WERI-Rb-1 (cell line): ENCODE results near the gene UROS.

Source experiments
- DNase-seq: peaks from one replicate; pipeline ENCODE4 v3.0.0-alpha.2; 2020
- H3K27ac ChIP-seq: fragments of 250-450 bp; sonication (Bioruptor Pico); 2 replicates; pipeline ENCODE4 v1.5.1; 2020; ENCODE audit warnings: mild to moderate bottlenecking, moderate library complexity
- H3K27me3 ChIP-seq: fragments of 250-450 bp; sonication (Bioruptor Pico); 2 replicates; pipeline ENCODE4 v1.5.1; 2021; ENCODE audit warnings: mild to moderate bottlenecking, low read depth, moderate library complexity; ENCODE audit not compliant: insufficient read depth, severe bottlenecking
- H3K36me3 ChIP-seq: fragments of 250-450 bp; sonication (Bioruptor Pico); 2 replicates; pipeline ENCODE4 v1.5.1; 2020; ENCODE audit warnings: mild to moderate bottlenecking, moderate library complexity
- H3K4me3 ChIP-seq: 2 replicates; pipeline ENCODE4 v1.5.1; 2011; ENCODE audit warnings: low read depth, mild to moderate bottlenecking, control low read depth, low read length
- H3K9me3 ChIP-seq: fragments of 250-450 bp; sonication (Bioruptor Pico); 2 replicates; pipeline ENCODE4 v1.5.1; 2021; ENCODE audit warnings: mild to moderate bottlenecking, moderate library complexity; ENCODE audit not compliant: severe bottlenecking
- TF ChIP-seq, protein P1 (sequence below): IDR thresholded peaks from 2 replicates; pipeline ENCODE4 v1.5.1; 2011; ENCODE audit warnings: low read depth, mild to moderate bottlenecking, control low read depth, inconsistent platforms, low read length

UROS gene

DNA sequence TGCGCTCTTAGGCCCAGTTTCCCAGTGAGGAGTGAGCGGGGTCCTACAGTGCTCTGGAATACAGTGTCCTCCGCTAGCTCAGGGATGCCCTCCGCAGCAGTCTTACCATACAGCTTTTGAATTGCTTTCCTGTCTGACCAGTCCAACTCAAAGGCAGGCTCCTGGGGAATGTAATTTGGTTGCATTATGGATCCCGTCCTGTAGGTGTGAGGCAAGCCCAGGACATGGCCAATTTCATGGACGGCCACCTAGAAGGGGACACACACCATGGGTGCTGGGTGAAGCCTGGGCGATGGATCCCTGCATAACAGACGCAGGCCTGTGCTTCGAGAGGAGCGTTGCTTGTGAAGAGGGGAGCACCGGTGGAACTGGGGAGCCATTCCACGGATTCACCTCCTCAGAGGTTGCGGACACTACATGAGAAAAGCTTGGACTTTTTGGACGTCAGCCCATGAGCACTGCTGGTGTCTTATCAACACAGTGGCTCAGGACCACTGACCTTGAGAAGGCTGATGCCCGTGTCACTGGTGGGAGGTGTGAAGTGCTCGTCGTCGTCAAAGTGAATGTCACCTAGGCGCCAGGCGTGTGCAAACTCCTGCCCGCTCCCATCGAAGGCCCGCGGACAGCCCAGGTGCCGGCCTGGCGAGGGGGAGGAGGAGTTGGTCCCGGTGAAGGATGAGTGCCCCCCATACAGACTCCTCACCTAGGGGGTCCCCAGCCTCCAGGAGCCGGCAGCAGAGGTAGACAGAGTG lies 50.8 kb downstream of the UROS start:
- TF ChIP-seq, protein P1, sequence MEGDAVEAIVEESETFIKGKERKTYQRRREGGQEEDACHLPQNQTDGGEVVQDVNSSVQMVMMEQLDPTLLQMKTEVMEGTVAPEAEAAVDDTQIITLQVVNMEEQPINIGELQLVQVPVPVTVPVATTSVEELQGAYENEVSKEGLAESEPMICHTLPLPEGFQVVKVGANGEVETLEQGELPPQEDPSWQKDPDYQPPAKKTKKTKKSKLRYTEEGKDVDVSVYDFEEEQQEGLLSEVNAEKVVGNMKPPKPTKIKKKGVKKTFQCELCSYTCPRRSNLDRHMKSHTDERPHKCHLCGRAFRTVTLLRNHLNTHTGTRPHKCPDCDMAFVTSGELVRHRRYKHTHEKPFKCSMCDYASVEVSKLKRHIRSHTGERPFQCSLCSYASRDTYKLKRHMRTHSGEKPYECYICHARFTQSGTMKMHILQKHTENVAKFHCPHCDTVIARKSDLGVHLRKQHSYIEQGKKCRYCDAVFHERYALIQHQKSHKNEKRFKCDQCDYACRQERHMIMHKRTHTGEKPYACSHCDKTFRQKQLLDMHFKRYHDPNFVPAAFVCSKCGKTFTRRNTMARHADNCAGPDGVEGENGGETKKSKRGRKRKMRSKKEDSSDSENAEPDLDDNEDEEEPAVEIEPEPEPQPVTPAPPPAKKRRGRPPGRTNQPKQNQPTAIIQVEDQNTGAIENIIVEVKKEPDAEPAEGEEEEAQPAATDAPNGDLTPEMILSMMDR: no peak
- no peak for DNase-seq
- no peak overlapping the region for H3K27ac ChIP-seq
- no peaks in the 10 kb centered on the region for H3K27me3 ChIP-seq
- no peaks in the 10 kb centered on the region; the same call in 1 of the 2 replicates for H3K36me3 ChIP-seq
- H3K4me3 ChIP-seq: no peak overlapping the region
- no peaks in the 10 kb centered on the region for H3K9me3 ChIP-seq

DNA sequence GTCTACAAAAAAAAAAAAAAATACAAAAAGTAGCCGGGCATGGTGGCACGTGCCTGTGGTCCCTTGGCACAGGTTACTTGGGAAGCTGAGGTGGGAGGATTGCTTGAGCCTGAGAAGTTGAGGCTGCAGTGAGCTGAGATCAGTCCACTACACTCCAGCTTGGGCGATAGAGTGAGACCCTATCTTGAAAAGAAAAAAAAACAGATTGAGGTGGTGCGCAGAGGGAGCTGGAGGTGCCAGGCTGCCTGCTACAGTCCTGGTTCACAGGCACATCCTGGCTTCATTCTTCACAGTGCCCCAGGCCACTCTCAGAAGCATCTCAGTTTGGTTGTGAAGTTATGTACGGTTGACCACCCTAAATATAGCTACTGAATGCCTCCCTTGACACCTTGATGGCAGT lies 52.2 kb downstream of the UROS start:
- no peak for DNase-seq
- Histone ChIP-seq H3K9me3 (no peaks in the 10 kb centered on the region), H3K27me3 (no peaks in the 10 kb centered on the region), H3K36me3 (peaks cover under 1% of the 10 kb centered on the region), H3K4me3 (no peak overlapping the region), H3K27ac (no peak overlapping the region)
- TF ChIP-seq, protein P1: no peak

DNA sequence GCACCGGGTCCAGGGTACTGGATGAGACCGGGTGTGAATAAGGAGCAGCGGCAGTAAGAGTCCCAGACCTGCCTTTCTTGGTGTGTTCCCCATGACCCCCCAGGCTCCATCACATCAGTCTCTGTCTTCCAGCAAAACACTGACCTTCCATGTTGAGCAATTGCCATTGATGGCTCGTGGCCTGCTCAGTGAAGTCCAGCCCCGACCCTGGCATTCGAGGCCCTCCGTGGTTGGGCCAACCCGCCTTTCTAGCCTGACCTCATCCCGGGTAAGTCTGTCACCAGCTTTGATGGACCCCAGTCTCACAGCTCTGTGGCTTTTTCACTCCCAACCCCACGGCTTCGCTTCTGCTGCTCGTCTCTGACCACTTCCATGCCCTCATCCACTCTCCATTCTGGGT lies 53.9 kb downstream of the UROS start:
- no peaks in the 10 kb centered on the region for H3K27me3 ChIP-seq

DNA sequence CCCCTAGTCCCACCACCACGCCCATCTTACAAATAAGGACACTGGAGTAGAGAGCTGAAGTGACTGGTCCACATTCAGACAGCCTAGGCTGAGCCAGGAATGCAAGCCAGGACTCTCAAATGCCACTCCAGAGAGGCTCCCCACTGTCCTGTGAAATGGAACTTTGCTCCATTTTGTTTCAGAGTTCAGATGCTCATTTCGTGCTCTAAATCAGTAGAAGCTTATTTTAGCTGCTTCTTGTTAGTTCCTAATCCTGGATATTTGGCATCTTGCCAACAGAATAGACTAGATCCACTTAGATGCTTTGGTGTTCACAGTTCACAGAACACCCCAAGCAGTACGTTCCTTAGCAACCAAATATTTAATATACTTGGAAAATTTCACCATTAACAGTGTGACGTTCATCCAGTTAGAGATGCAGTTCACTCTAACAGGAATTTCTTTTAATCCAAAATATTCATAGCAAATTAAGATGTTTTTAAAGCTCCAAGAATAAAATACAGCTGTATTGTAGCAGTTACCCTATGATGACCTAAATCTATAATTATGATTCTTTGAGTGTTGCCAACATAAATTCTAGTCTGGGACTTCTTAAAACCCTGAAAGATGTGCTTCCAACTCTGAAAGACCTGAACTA lies 54.7 kb downstream of the UROS start:
- no peaks in the 10 kb centered on the region for H3K27me3 ChIP-seq
- H3K4me3 ChIP-seq: no peak overlapping the region
- TF ChIP-seq, protein P1: no peak
- H3K9me3 ChIP-seq: no peaks in the 10 kb centered on the region
- no peak overlapping the region for H3K27ac ChIP-seq
- no peak for DNase-seq
- H3K36me3 ChIP-seq: peaks cover 23% of the 10 kb centered on the region

More for the DNA sequence above, 53.9 kb downstream of the UROS start:
- Histone ChIP-seq H3K27ac (no peak overlapping the region), H3K36me3 (peaks cover 15% of the 10 kb centered on the region), H3K4me3 (no peak overlapping the region), H3K9me3 (no peaks in the 10 kb centered on the region)
- TF ChIP-seq, protein P1: no peak
- DNase-seq: no peak

DNA sequence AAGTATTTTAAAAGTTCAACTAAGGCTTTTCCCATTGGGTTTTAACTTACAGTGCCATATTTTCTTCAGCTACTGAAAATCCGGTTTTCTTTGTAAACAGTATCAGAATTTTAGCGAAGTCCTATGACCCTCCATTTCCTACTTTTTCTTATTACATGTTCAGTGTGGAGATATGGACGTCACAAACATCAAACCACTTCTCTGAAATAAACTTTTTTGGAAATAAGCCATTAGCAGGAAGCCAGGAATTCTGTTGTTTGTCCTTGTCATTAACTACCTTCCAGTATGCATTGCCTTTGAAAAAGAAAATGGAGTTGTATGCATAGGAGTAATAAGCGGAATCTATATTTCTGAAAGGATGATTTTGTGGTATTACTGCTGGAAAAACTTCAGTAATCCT lies 56.5 kb downstream of the UROS start:
- no peak for DNase-seq
- Histone ChIP-seq H3K9me3 (no peaks in the 10 kb centered on the region), H3K36me3 (peaks cover 27% of the 10 kb centered on the region), H3K27me3 (no peaks in the 10 kb centered on the region), H3K27ac (no peak overlapping the region), H3K4me3 (no peak overlapping the region)
- TF ChIP-seq, protein P1: no peak

DNA sequence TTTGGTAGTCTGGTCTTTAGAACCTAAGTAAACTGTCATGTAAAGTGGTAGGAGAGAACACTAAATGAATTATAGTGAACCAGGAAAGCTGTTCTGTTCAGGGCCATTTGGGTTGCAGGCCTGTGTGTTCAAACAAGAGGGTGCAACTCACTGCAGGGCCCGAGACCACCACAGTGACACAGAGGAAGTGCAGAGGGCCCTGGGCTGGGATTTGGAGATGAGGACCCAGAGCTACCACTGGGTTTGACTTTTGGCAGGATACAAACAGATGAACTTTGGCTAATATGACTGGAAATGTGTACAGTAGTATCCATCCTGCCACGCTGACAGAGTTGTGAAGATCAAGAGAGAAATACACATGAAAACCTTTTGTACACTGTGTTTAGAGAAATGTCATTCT lies 57.2 kb downstream of the UROS start:
- TF ChIP-seq, protein P1: no peak
- peaks cover 32% of the 10 kb centered on the region for H3K36me3 ChIP-seq

More for the DNA sequence above, 57.2 kb downstream of the UROS start:
- Histone ChIP-seq H3K27me3 (no peaks in the 10 kb centered on the region), H3K4me3 (no peak overlapping the region), H3K27ac (no peak overlapping the region), H3K9me3 (no peaks in the 10 kb centered on the region)
- no peak for DNase-seq
